HG03060 (cell line): Measurements from ENCODE around the gene DCLRE1C.
"Not testable (repeated sequence)": the region's sequence is repeated elsewhere in the genome, so short reads cannot be mapped to it uniquely, and the experiment has no call there.

Experiments
- ATAC-seq: cut with Tn5 transposase; IDR thresholded peaks from one replicate; pipeline ENCODE4 v1.9.1; 2021; ENCODE audit warnings: low read depth, moderate number of reproducible peaks; ENCODE audit not compliant: unreplicated experiment

DCLRE1C gene

GRCh38 chr10:14947268-14947667 lies 6.6 kb downstream of the DCLRE1C start:
- no peak for ATAC-seq

GRCh38 chr10:14945108-14945507 lies 8.8 kb downstream of the DCLRE1C start:
- no peak for ATAC-seq

- not testable (repeated sequence) for ATAC-seq
Measured at GRCh38 chr10:14942950-14943338, 11.0 kb downstream of the DCLRE1C start.

GRCh38 chr10:14942147-14942949 lies 11.5 kb downstream of the DCLRE1C start:
- not testable (repeated sequence) for ATAC-seq

- not testable (repeated sequence) for ATAC-seq
Measured at GRCh38 chr10:14938971-14939370, 14.9 kb downstream of the DCLRE1C start.

- ATAC-seq = no peak
Measured at GRCh38 chr10:14936584-14936983, 17.3 kb downstream of the DCLRE1C start.

GRCh38 chr10:14930610-14931009 lies 23.3 kb downstream of the DCLRE1C start:
- no peak for ATAC-seq

GRCh38 chr10:14926722-14927416 lies 27.0 kb downstream of the DCLRE1C start:
- ATAC-seq = peak; percentile 86

- ATAC-seq = no peak
Measured at GRCh38 chr10:14926061-14926470, 27.8 kb downstream of the DCLRE1C start.

GRCh38 chr10:14925268-14925667 lies 28.6 kb downstream of the DCLRE1C start:
- ATAC-seq = no peak

- ATAC-seq = no peak
Measured at GRCh38 chr10:14924013-14924412, 29.9 kb downstream of the DCLRE1C start.

GRCh38 chr10:14918964-14919363 lies 34.9 kb downstream of the DCLRE1C start:
- ATAC-seq = no peak

- ATAC-seq = no peak
Measured at GRCh38 chr10:14917827-14918226, 36.1 kb downstream of the DCLRE1C start.

- ATAC-seq = no peak
Measured at GRCh38 chr10:14916600-14916999, 37.3 kb downstream of the DCLRE1C start.

GRCh38 chr10:14911801-14912200 lies 42.1 kb downstream of the DCLRE1C start:
- no peak for ATAC-seq

- ATAC-seq = no peak
Measured at GRCh38 chr10:14910953-14911352, 42.9 kb downstream of the DCLRE1C start.

- ATAC-seq = no peak
Measured at GRCh38 chr10:14909101-14909500, 44.8 kb downstream of the DCLRE1C start.

- ATAC-seq = not testable (repeated sequence)
Measured at GRCh38 chr10:14907591-14907990, 46.3 kb downstream of the DCLRE1C start.

GRCh38 chr10:14906765-14907164 lies 47.1 kb downstream of the DCLRE1C start:
- no peak for ATAC-seq

- no peak for ATAC-seq
Measured at GRCh38 chr10:14905890-14906289, 48.0 kb downstream of the DCLRE1C start.

- ATAC-seq = no peak
Measured at GRCh38 chr10:14904864-14905263, 49.0 kb downstream of the DCLRE1C start.

- no peak for ATAC-seq
Measured at GRCh38 chr10:14904316-14904732, 49.6 kb downstream of the DCLRE1C start.
